Measurements from ENCODE around the gene THAP4.

THAP4 gene, protein sequence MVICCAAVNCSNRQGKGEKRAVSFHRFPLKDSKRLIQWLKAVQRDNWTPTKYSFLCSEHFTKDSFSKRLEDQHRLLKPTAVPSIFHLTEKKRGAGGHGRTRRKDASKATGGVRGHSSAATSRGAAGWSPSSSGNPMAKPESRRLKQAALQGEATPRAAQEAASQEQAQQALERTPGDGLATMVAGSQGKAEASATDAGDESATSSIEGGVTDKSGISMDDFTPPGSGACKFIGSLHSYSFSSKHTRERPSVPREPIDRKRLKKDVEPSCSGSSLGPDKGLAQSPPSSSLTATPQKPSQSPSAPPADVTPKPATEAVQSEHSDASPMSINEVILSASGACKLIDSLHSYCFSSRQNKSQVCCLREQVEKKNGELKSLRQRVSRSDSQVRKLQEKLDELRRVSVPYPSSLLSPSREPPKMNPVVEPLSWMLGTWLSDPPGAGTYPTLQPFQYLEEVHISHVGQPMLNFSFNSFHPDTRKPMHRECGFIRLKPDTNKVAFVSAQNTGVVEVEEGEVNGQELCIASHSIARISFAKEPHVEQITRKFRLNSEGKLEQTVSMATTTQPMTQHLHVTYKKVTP

GRCh38 chr2:241637018-241637794 is at the start of gene THAP4, which contains the start of gene ATG4B:
TSS of gene THAP4 (minus strand) at chr2:241637158. CDS start at chr2:241637017, 141 bp downstream.
TSS of gene ATG4B (plus strand) at chr2:241637693. CDS start at chr2:241637715, 22 bp downstream.
- DNase-seq (ENCODE audit: low read depth): peak; percentile 59
- peak within 1 kb of the TSS; percentile 83 for H3K4me3 ChIP-seq (ENCODE audit: low read depth, low read length)

DNA sequence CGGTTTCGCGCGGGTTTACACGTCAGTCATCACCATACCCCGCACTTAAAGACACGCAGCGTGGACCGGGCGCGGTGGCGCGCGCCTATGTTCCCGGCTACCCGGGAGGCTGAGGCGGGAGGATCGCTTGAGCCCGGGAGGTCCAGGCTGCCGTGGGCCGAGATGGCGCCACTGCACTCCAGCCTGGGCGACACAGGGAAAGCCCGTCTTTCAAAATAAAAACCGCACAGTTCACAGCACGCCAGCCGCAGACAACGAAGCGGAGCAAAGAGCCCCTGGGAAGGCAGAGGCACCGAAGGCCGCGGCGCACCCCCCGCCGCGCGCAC is 49.3 kb upstream of the THAP4 start:
- peak overlapping the region; percentile 98 for H3K4me3 ChIP-seq (ENCODE audit: low read depth, low read length)
- no peak for DNase-seq (ENCODE audit: low read depth)

- DNase-seq (ENCODE audit: low read depth): peak; percentile 98
- H3K4me3 ChIP-seq (ENCODE audit: low read depth, low read length): no peak overlapping the region
Measured at GRCh38 chr2:241680827-241681599, 44.1 kb upstream of the THAP4 start.

DNA sequence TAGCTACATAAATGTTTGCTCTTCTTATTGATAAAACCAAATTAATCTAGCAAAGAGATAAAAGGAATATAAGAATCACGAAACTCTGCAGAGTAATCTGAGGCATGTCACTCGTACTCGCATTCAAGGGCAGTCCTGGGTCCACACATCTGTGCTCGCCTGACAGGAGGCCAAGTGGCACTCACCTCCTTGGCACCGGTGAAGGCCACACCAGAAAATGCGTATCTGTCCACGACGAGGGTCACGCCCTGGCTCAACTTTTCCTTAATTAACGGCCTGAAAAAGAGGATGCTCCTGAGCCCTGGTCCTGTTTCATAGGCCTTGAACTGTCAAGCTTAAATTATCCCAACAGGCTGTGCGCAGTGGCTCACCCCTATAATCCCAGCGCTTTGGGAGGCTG is 43.1 kb upstream of the THAP4 start:
- H3K4me3 ChIP-seq (ENCODE audit: low read depth, low read length): no peak overlapping the region
- no peak for DNase-seq (ENCODE audit: low read depth)

DNA sequence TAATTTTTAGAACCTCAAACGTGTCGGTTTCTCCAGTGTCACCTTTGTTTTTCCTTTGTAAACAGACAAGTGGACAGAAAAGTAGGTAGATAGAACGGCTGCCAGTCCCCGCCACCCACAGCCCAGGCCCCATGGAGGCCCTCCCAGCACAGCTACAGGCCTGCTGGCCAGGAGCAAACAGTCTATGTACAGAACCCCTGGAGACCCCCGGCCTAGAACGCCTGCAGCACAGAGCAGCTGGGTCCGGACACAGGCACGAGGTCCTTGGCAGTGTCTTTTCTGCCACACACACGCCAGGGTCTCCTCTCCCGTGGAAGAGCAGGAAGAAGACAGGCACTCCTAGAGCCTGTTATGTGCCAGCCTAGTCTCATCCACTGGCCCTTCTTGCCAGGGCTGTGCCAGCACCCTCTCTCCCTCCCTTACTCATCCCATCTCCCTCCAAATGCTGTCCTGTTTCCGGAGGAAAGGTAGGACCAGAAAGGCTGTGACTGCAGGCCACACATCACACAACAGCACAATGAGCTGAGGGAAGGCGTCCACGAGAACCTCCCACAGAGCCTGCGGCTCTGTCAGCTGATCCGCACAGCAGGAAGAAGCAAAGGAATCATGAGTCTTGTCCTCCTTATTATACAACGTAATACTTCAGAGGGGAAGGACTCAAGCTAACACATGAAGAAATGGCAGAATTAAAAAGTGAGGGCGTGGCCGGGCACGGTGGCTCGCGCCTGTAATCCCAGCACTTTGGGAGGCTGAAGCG is 42.0 kb upstream of the THAP4 start:
- DNase-seq (ENCODE audit: low read depth): no peak
- H3K4me3 ChIP-seq (ENCODE audit: low read depth, low read length): no peak overlapping the region

DNA sequence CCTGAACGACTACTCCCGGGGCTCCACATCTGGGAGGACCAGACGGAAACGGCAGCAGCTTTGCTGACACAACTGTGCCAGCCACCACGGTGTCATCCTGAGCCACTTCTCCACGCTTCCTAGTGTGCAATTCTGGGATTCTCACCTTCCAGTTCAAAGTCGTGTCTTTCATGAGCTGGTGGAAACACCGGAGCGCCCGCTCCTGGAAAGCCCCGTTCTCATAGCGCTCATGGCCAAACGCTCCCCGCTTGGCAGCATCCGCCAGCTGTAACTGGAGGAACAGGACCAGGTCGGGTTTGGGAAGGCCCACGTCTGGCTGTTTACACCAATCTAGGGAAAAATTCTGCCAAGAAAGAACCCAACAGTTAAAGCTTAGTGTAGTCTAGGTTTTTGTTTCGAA is 41.3 kb upstream of the THAP4 start:
- no peak overlapping the region for H3K4me3 ChIP-seq (ENCODE audit: low read depth, low read length)
- no peak for DNase-seq (ENCODE audit: low read depth)

GRCh38 chr2:241677392-241677791 is 40.4 kb upstream of the THAP4 start:
- no peak for DNase-seq (ENCODE audit: low read depth)
- no peak overlapping the region for H3K4me3 ChIP-seq (ENCODE audit: low read depth, low read length)

GRCh38 chr2:241676665-241677064 is 39.7 kb upstream of the THAP4 start:
- H3K4me3 ChIP-seq (ENCODE audit: low read depth, low read length): no peak overlapping the region
- DNase-seq (ENCODE audit: low read depth): no peak

DNA sequence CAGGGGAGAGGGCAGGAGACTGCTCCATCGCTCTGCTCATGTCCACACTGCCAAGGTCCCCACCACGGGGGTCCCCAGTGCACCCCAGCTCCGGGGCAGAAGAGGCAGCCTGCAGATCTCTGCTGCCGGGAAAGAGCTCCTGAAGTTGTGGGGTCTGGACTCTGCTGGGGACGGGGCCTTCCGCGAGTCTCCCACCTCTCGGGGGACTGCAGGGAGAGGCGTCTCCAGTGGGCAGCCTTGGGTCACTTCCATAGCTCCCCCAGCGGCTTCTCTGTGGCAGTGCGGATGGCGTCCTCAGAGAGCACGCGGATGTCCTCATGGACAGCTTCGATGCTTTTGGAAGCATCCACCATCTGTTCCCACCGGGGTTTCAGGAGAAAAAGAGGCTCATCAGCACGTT is 38.9 kb upstream of the THAP4 start:
- H3K4me3 ChIP-seq (ENCODE audit: low read depth, low read length): no peak overlapping the region
- DNase-seq (ENCODE audit: low read depth): no peak

DNA sequence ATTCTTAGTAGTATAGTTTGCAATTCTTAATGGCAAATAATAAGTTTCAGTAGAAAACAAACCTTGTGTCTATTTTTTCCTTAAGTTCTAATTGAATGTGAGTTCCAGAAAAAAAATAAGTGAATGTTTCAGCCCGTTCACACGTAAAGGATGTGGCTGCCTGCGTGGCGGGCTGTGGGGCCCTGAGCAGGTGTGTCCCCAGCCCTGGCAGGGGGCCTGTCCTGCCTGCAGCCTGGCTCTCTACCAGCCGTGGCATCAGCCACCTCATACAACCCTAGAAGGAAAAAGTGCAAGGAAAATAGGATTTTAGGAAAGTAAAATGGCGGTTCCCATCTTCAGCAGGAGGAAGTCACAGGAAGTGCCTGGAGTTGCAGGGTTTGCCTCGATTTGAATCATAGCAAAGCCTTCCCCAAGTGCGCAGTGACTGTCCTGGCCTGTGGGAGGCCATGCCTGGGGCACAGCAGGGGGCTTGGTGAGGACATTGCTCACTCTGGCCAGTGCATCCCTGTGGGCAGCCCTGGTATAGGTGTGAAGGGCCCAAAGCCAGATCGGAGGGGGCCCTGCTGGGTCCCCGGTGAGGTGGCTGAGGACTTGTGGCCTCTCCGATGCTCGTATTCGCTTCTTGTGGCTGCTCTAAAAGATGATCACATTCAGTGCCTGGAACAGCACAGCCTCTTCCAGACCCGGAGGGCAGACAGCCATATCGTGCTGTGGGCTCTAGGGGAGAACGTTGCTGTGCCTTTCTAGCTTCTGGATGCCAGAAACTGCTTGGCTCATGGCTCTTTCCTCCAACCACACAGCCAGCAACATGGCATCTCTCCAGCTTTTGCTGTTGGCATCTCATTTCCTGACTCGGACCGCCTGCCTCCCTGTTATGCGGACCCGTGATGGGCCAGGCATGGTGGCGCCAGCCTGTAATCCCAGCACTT is 37.1 kb upstream of the THAP4 start:
- DNase-seq (ENCODE audit: low read depth): no peak
- no peak overlapping the region for H3K4me3 ChIP-seq (ENCODE audit: low read depth, low read length)

- H3K4me3 ChIP-seq (ENCODE audit: low read depth, low read length): no peak overlapping the region
- DNase-seq (ENCODE audit: low read depth): no peak
Measured at GRCh38 chr2:241673189-241673663, 36.3 kb upstream of the THAP4 start.

DNA sequence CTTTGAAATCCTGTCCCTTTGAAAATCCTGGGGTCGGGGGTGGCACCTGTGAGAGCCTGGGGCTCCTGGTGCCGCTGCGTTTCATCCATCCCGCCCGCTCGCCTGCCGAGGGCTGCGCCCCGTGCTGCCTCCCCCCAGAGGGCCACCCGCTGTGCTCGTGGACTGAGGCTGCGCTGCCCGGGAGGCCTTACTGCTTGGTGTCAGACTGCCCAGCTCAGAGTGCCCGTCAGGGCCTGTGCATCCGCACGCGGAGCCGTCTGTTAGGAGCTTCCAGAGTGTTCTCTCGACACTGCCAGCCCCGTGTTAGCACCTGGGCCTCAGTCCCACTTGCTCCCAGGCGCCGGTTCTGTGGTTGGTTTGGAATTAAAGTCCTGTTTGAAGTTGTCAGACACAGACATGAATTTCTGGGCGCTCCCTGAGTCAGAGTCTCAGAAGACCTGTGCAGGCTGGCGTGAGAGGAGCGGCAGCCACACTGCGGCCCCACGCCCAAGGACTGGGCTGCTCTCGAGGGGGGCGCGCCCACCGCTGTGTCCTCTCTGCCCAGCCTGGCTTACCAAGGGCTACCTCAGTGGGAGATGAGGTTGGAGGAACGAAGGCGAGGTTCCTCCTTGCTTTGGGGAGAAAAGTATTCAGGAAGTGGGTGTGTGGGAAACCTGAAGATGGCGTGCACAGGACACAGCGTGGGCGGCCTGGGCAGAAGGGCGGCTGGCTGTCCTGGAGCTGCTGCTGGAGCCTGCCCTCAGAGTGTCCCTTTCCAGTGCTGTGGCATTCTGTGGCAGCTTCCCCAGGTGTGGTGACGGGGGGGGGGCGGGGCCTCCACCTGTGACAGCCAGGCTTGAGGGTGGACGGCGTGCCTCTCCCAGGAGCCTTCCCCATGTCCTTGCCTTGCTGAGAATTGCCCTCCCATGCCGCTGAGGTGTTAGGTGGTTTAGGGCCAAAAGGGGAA is 35.6 kb upstream of the THAP4 start:
- no peak overlapping the region for H3K4me3 ChIP-seq (ENCODE audit: low read depth, low read length)
- DNase-seq (ENCODE audit: low read depth): no peak

DNA sequence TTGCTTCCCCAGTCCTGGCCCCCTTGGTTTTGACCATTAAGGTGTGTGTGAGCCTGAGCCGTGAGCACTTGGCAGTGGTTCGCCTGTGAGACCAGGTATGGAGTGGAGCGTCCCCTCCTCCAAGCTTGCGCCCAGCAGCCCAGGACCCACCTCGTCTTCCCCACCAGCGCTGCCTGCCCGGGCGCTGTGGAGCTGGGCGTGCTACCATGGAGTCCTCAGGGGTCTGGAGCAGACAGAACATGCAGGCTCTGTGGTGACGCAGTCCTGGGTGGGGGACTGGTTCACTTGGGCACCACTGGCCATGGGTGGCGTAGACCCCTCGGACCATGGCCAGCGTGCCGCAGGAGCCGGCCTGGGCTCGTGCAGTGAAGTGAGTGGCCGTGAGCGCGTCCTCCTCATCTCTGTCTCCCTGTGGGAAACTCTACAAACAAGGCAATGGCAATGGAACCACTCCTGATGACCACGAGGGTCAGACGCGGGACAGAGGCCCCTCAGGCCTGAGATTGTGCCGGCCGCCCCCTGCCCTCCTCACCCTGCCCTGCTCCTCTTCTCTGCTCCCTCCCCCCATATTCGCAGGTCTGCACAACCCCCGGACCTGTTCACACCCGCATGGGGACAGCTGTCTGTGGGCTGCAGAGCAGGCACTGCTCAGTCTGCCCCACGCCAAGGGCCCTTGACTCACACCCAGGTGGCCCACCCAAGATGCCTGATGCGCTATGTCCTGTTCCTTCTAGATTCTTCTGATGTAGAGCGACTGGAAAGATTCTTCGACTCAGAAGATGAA is 34.7 kb upstream of the THAP4 start:
- H3K4me3 ChIP-seq (ENCODE audit: low read depth, low read length): no peak overlapping the region
- DNase-seq (ENCODE audit: low read depth): no peak

DNA sequence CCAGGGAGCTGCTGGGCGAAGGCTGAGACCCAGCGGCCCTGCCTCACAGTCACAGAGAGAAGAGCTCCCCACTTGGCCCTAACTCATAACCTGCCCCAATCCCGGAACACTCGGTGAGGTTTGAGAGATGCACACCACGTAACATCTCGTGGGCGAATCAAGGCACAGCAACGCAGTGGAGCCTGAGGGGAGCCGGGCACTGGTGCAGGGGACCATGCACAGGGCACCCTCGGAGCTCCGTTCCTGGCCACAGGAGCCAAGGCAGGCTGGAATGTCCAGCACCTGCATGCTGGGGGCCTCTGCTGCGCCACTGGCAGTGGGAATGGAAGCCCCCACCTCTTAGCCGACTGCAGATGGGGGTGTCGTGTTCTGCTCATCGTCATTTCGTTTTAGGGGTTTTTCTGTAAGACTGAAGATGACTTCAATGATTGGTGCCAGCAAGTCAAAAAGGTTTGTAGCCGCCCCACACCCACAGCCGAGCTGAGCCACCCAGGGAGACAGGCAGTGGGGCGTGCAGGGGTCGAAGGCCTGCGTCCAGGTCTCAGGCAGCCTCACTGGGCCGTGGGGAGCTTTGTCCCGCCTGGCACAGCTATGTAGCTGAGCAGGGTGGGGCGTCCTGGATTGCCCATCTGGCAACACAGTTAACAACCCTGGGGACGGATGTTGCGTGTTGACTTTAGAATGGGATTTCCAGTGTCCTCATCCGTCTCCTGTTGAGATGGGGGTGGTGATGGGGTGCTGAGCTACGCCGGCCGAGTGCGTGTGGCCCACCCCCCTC is 33.6 kb upstream of the THAP4 start:
- no peak overlapping the region for H3K4me3 ChIP-seq (ENCODE audit: low read depth, low read length)

DNA sequence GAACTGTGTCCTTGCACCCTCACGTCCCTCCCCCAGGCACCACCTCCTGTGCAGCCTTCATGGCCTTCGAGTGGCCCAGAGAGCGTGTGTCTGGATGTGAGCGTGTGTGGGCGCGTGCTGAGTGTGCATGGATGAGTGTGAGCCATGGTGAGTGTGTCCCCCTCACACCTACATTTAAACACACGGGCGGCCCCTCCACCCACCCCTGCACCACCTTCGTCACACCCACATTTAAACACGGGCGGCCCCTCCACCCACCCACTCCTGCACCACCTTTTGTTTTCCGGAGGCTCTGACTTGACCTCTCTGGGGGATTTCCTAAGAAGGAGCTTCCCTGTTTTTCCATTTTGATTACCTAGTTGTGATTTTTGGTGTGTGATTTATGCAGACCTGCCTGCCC is 31.9 kb upstream of the THAP4 start:
- H3K4me3 ChIP-seq (ENCODE audit: low read depth, low read length): no peak overlapping the region
- DNase-seq (ENCODE audit: low read depth): no peak

More for the DNA sequence above, 33.6 kb upstream of the THAP4 start:
- DNase-seq (ENCODE audit: low read depth): no peak
